GM12878 (cell line): Measurements from ENCODE around the gene SAMD9.

ENCODE experiments used
- BCLAF1 ChIP-seq: fragments of 450-650 bp; IDR thresholded peaks from 2 replicates; pipeline ENCODE4 v1.6.1; 2017; ENCODE audit warnings: antibody characterized with exemption, mild to moderate bottlenecking, moderate library complexity
- BHLHE40 ChIP-seq, 2 experiments: fragments of 450-650 bp in 1 of 2; IDR thresholded peaks; 2 replicates each; pipeline ENCODE4 v1.6.1; 2011 to 2017; ENCODE audit warnings: low read depth in 2 of 2, borderline replicate concordance in 1 of 2, improper control_type of control experiment in 1 of 2, low read length in 1 of 2, mild to moderate bottlenecking in 1 of 2
- EP300 ChIP-seq, 2 experiments: fragments of 150-350 bp in 1 of 2; IDR thresholded peaks; 2 replicates each; pipeline ENCODE4 v1.6.1; 2011 to 2012; ENCODE audit warnings: low read depth in 2 of 2, low read length in 2 of 2, borderline replicate concordance in 1 of 2, improper control_type of control experiment in 1 of 2, inconsistent platforms in 1 of 2; ENCODE audit not compliant: control insufficient read depth in 1 of 2
- EZH2 ChIP-seq: IDR thresholded peaks from 2 replicates; pipeline ENCODE4 v1.6.1; 2012; ENCODE audit warnings: low read depth, mild to moderate bottlenecking, control low read depth, inconsistent platforms, low read length, borderline replicate concordance; ENCODE audit not compliant: control insufficient read depth
- HDAC6 ChIP-seq: fragments of 200-600 bp; sonication (generic); IDR thresholded peaks from one replicate; pipeline ENCODE4 v1.8.0; 2017; ENCODE audit warnings: antibody characterized with exemption; ENCODE audit not compliant: unreplicated experiment
- IRF4 ChIP-seq: IDR thresholded peaks from 2 replicates; pipeline ENCODE4 v1.6.1; 2011; ENCODE audit warnings: low read depth, low read length
- POLR2AphosphoS5 ChIP-seq: IDR thresholded peaks from 2 replicates; pipeline ENCODE4 v1.6.1; 2011; ENCODE audit warnings: mild to moderate bottlenecking, low read length, inconsistent platforms
- TF ChIP-seq, protein P1 (sequence below), 3 experiments: IDR thresholded peaks in 2 of 3; conservative IDR thresholded peaks in 1 of 3; 2 replicates each; pipeline ENCODE4 v1.5.1; 2011; ENCODE audit warnings: low read depth in 3 of 3, low read length in 3 of 3, mild to moderate bottlenecking in 3 of 3, control low read depth in 2 of 3, moderate library complexity in 2 of 3, inconsistent platforms in 1 of 3, mixed read lengths in 1 of 3; ENCODE audit not compliant: control insufficient read depth in 2 of 3, insufficient read depth in 1 of 3; ENCODE audit errors: extremely low read depth in 1 of 3
- TF ChIP-seq, protein P2 (sequence below): fragments of 450-650 bp; IDR thresholded peaks from 2 replicates; pipeline ENCODE4 v1.6.1; 2018; ENCODE audit warnings: mild to moderate bottlenecking, low read depth, moderate library complexity; ENCODE audit not compliant: partially characterized antibody

- TF ChIP-seq EP300 (IDR thresholded peaks at IDR 0.05; ENCODE audit: borderline replicate concordance in 1 of 2, control insufficient read depth in 1 of 2, low read depth in 2 of 2, low read length in 2 of 2) = no peak
- no peak for TF ChIP-seq EZH2
- TF ChIP-seq, protein P1, sequence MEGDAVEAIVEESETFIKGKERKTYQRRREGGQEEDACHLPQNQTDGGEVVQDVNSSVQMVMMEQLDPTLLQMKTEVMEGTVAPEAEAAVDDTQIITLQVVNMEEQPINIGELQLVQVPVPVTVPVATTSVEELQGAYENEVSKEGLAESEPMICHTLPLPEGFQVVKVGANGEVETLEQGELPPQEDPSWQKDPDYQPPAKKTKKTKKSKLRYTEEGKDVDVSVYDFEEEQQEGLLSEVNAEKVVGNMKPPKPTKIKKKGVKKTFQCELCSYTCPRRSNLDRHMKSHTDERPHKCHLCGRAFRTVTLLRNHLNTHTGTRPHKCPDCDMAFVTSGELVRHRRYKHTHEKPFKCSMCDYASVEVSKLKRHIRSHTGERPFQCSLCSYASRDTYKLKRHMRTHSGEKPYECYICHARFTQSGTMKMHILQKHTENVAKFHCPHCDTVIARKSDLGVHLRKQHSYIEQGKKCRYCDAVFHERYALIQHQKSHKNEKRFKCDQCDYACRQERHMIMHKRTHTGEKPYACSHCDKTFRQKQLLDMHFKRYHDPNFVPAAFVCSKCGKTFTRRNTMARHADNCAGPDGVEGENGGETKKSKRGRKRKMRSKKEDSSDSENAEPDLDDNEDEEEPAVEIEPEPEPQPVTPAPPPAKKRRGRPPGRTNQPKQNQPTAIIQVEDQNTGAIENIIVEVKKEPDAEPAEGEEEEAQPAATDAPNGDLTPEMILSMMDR (IDR thresholded peaks at IDR 0.05 in 2 of 3, conservative IDR thresholded peaks at IDR 0.05 in 1 of 3; ENCODE audit: control insufficient read depth in 2 of 3, extremely low read depth in 1 of 3, insufficient read depth in 1 of 3, low read depth in 3 of 3, low read length in 3 of 3) = no peak
- no peak for TF ChIP-seq IRF4
- TF ChIP-seq POLR2AphosphoS5 = no peak
- TF ChIP-seq, protein P2, sequence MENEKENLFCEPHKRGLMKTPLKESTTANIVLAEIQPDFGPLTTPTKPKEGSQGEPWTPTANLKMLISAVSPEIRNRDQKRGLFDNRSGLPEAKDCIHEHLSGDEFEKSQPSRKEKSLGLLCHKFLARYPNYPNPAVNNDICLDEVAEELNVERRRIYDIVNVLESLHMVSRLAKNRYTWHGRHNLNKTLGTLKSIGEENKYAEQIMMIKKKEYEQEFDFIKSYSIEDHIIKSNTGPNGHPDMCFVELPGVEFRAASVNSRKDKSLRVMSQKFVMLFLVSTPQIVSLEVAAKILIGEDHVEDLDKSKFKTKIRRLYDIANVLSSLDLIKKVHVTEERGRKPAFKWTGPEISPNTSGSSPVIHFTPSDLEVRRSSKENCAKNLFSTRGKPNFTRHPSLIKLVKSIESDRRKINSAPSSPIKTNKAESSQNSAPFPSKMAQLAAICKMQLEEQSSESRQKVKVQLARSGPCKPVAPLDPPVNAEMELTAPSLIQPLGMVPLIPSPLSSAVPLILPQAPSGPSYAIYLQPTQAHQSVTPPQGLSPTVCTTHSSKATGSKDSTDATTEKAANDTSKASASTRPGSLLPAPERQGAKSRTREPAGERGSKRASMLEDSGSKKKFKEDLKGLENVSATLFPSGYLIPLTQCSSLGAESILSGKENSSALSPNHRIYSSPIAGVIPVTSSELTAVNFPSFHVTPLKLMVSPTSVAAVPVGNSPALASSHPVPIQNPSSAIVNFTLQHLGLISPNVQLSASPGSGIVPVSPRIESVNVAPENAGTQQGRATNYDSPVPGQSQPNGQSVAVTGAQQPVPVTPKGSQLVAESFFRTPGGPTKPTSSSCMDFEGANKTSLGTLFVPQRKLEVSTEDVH = no peak
- TF ChIP-seq HDAC6 = no peak
- TF ChIP-seq BHLHE40 (IDR thresholded peaks at IDR 0.05; ENCODE audit: borderline replicate concordance in 1 of 2, low read depth in 2 of 2, low read length in 1 of 2) = no peak
- no peak for TF ChIP-seq BCLAF1
These were observed 43.5 kb upstream of the SAMD9 start for GRCh38 chr7:93161181-93161762.
